Left lung (tissue), 10 donors: Measurements from ENCODE around the gene LMBR1. TPM values are rescaled to one million over a fixed set of nuclear protein-coding genes. Genes with fewer than 3 reads are reported as not detected.
A peak's percentile ranks its signal among the peaks of the same experiment; 100 is the strongest.
"Not testable (repeated sequence)": the region's sequence is repeated elsewhere in the genome, so short reads cannot be mapped to it uniquely, and the experiment has no call there.

ENCODE experiments used
- ATAC-seq: fragments of 200-7000 bp; cut with Tn5 transposase; one replicate; pipeline ENCODE4 v1.9.1; 2020; ENCODE audit warnings: moderate library complexity
- DNase-seq, 4 donors: peaks; one replicate each; pipeline ENCODE4 v3.0.0-alpha.2; 2013 to 2020
- H3K27ac ChIP-seq, 2 donors: fragments of 200-600 bp; sonication (generic) in 1 of 2; one replicate each; pipeline versions ENCODE4 v1.5.0 to v1.8.0; 2020 to 2021
- H3K27me3 ChIP-seq, 2 donors: fragments of 200-600 bp; sonication (generic) in 1 of 2; one replicate each; pipeline versions ENCODE4 v1.5.0 to v1.8.0; 2020 to 2021
- H3K36me3 ChIP-seq, 2 donors: fragments of 200-600 bp; sonication (generic) in 1 of 2; one replicate each; pipeline versions ENCODE4 v1.5.0 to v1.8.0; 2020 to 2021
- H3K4me1 ChIP-seq, 2 donors: fragments of 200-600 bp; one replicate each; pipeline ENCODE4 v1.8.0; 2021
- H3K4me3 ChIP-seq, 2 donors: fragments of 200-600 bp; sonication (generic) in 1 of 2; one replicate each; pipeline versions ENCODE4 v1.5.0 to v1.8.0; 2020 to 2021; ENCODE audit warnings: mild to moderate bottlenecking in 1 of 2
- H3K9me3 ChIP-seq, 2 donors: fragments of 200-600 bp; sonication (generic) in 1 of 2; one replicate each; pipeline versions ENCODE4 v1.5.0 to v1.8.0; 2020 to 2021
- CTCF ChIP-seq, 2 donors: fragments of 200-600 bp; sonication (generic) in 1 of 2; IDR thresholded peaks; one replicate each; pipeline versions ENCODE4 v1.5.0 to v1.8.0; 2021; ENCODE audit warnings: antibody characterized with exemption in 2 of 2
- intact Hi-C, 2 donors: fragments of 100-400 bp; cut with DNase I; formaldehyde crosslinking; loops; one replicate each; pipeline versions ENCODE4 v1.11.2 to v1.14.2; 2022
- polyA plus RNA-seq, 6 donors: library from polyadenylated mRNA; unstranded; fragments of 120-200 nt; gene quantifications; one replicate each; pipeline ENCODE4 v1.2.1, GENCODE V29; 2013; ENCODE audit not compliant: insufficient read length in 6 of 6
- total RNA-seq, 2 donors: library from RNA; stranded (reverse); fragmentation: NEBNext Ultra II Directional; extraction: Animal tissue kit (Norgen Biotek cat#: 25700); gene quantifications; one replicate each; pipeline ENCODE4 v1.2.1, GENCODE V29; 2021
- donor health status: DM: no; HTN: yes; CAD: no.
- donor health status: DM: no; HTN: no; CAD: no.

Gene LMBR1
- total and polyA plus RNA-seq, 8 donors = 54.7 to 71.1 (median 63.9) TPM

GRCh38 chr7:156903232-156903909 lies 10.4 kb upstream of the LMBR1 start:
- ATAC-seq = peak; percentile 57

GRCh38 chr7:156900093-156900492 lies 7.1 kb upstream of the LMBR1 start:
- peaks cover 2 to 17% of the 10 kb centered on the region in 2 donors for H3K4me1 ChIP-seq
- H3K4me3 ChIP-seq, intact Hi-C loops, H3K27me3 ChIP-seq, DNase-seq, H3K36me3 ChIP-seq, H3K9me3 ChIP-seq, H3K27ac ChIP-seq, ATAC-seq: not testable (repeated sequence)

More at GRCh38 chr7:156903232-156903909, 10.4 kb upstream of the LMBR1 start:
- H3K27ac ChIP-seq = peak overlapping the region in 1 of 2 donors; percentile 62
- H3K27me3 ChIP-seq = no peaks in the 10 kb centered on the region
- H3K4me3 ChIP-seq = no peak overlapping the region
- H3K36me3 ChIP-seq = no peaks in the 10 kb centered on the region
- peak in 1 of 4 donors; percentile 28 for DNase-seq
- no peak for TF ChIP-seq CTCF (IDR thresholded peaks at IDR 0.05)
- intact Hi-C loops = no loop called here
- no peaks in the 10 kb centered on the region for H3K9me3 ChIP-seq
- no peaks in the 10 kb centered on the region for H3K4me1 ChIP-seq

- no peak overlapping the region for H3K4me3 ChIP-seq
- DNase-seq = no peak
- no peak for TF ChIP-seq CTCF (IDR thresholded peaks at IDR 0.05)
- intact Hi-C loops = no loop called here
- ATAC-seq = peak; percentile 51
- no peak overlapping the region for H3K27ac ChIP-seq
- H3K27me3 ChIP-seq = no peaks in the 10 kb centered on the region
- H3K36me3 ChIP-seq = no peaks in the 10 kb centered on the region
- peaks cover 8 to 29% of the 10 kb centered on the region in 2 donors for H3K4me1 ChIP-seq
- H3K9me3 ChIP-seq = no peaks in the 10 kb centered on the region
Measured at GRCh38 chr7:156898938-156899337, 6.0 kb upstream of the LMBR1 start.

GRCh38 chr7:156897673-156898072 lies 4.7 kb upstream of the LMBR1 start:
- H3K36me3 ChIP-seq = no peaks in the 10 kb centered on the region
- intact Hi-C loops = no loop called here
- no peaks in the 10 kb centered on the region for H3K9me3 ChIP-seq
- ATAC-seq (no peak), DNase-seq (no peak)
- no peak overlapping the region for H3K4me3 ChIP-seq
- no peaks in the 10 kb centered on the region for H3K27me3 ChIP-seq
- no peak overlapping the region for H3K27ac ChIP-seq
- TF ChIP-seq CTCF (IDR thresholded peaks at IDR 0.05) = no peak
- peaks cover 8 to 31% of the 10 kb centered on the region in 2 donors for H3K4me1 ChIP-seq

GRCh38 chr7:156896388-156897022 lies 3.5 kb upstream of the LMBR1 start:
- DNase-seq (no peak), ATAC-seq (no peak)
- Histone ChIP-seq H3K4me1 (peaks cover 11 to 39% of the 10 kb centered on the region in 2 donors), H3K36me3 (no peaks in the 10 kb centered on the region), H3K27me3 (no peaks in the 10 kb centered on the region), H3K9me3 (no peaks in the 10 kb centered on the region), H3K4me3 (no peak overlapping the region), H3K27ac (peak overlapping the region in 1 of 2 donors; percentile 93)
- intact Hi-C loops = no loop called here
- no peak for TF ChIP-seq CTCF (IDR thresholded peaks at IDR 0.05)
